ENCODE data around the gene PTCH2. TPM values are rescaled to one million over a fixed set of nuclear protein-coding genes. Genes with fewer than 3 reads are reported as not detected.
"Not testable (repeated sequence)": the region's sequence is repeated elsewhere in the genome, so short reads cannot be mapped to it uniquely, and the experiment has no call there.

Gene PTCH2
- total and polyA plus RNA-seq, 2 donors (not counting 1 experiment from before 2014, with no cell fraction given): 1.3 to 1.7 TPM

DNA sequence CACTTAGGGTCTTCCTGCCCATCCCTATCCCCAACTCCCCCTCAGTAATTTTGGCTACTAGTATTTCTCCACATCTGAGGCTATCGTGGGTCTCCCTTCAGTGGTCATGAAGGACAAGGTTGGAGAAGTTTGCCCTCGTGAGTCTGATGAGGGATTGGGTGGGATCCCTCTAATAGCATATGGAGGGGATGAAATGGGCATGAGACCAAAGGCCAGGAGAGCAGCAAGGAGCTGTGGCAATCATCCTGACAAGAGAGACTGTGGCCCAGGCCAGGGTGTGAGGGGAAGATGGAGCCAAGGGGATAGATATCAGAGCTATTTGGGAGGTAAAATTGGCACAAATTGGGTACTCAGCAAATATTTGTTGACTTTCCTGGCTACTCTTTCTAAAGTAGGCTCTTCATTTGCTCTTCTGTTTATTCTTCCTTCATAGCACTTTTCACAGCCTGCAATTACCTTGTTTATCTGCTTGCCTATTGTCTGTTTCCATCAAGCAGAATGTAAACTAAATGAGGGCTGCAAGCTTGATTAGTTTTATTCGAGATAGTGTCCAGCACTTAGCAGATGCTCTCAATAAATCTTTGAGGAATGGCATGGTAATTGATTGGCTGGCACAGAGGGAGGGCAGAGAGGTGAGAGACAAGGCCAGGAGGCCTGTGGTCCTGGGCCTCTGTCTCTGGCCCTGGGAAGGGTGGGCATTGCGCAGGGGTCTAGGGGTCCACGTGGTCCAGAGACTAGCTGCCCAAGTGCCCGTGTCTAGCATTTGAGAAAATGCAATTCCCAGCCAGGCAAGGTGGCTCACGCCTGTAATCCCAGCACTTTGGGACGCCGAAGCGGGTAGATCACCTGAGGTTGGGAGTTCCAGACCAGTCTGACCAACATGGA is 44.3 kb downstream of the PTCH2 start:
- no peaks in the 10 kb centered on the region for H3K9me3 Mint-ChIP-seq (ENCODE audit: insufficient read depth)
- H2AFZ ChIP-seq (ENCODE audit: insufficient read depth, low read depth, low read length, poor library complexity, severe bottlenecking): peak overlapping the region; percentile 47
- ChIA-PET CTCF (interaction anchor here (0.8 to 4.2 kb wide), 13 partner anchors 8 to 541 kb away, joined by 3 to 70 read pairs (median 4); partner anchors contain the start of genes BEST4, BTBD19, HECTD3 and UROD), POLR2A (interaction anchor here (0.6 to 2.6 kb wide), 2 partner anchors 21 to 121 kb away, joined by 7 to 61 read pairs; no protein-coding TSS in a partner anchor)
- peaks cover 5% of the 10 kb centered on the region for H3K79me2 ChIP-seq (ENCODE audit: control insufficient read depth, insufficient read depth, low read length)
- H3K4me3 ChIP-seq (ENCODE audit: control extremely low read depth in 1 of 5, extremely low read depth in 1 of 5, insufficient read depth in 1 of 5, low read depth in 2 of 5, low read length in 4 of 5): no peak overlapping the region
- intact Hi-C loops (cut with micrococcal nuclease): loop anchor here (2.0 kb wide), 2 partner anchors 24 to 38 kb away; partner anchors contain the start of gene RPS8
- peaks cover 16 to 38% of the 10 kb centered on the region in 2 donors for H3K4me1 ChIP-seq (ENCODE audit: control insufficient read depth in 2 of 2, insufficient read depth in 2 of 2, low read length in 2 of 2)
- H3K9me3 ChIP-seq (ENCODE audit: control extremely low read depth in 1 of 3, control insufficient read depth in 2 of 3, insufficient read depth in 1 of 3, low read length in 2 of 3): no peaks in the 10 kb centered on the region
- H3K27me3 ChIP-seq (replicated peaks in 1 of 4; ENCODE audit: control extremely low read depth in 1 of 4, control insufficient read depth in 3 of 4, insufficient read depth in 4 of 4, low read length in 3 of 4): no peaks in the 10 kb centered on the region
- no peak overlapping the region for H3K4me2 ChIP-seq (replicated peaks; ENCODE audit: low read depth, low read length, poor library complexity, severe bottlenecking)
- ATAC-seq (ENCODE audit: low read depth) (no peak), DNase-seq (no peak)
- 93% methylated on average over 9 of the region's 10 CpGs for WGBS (ENCODE audit: insufficient coverage)
- peaks cover 0 to 10% of the 10 kb centered on the region in 2 experiments for H3K36me3 ChIP-seq (replicated peaks in 1 of 2; ENCODE audit: control extremely low read depth in 1 of 2, control insufficient read depth in 1 of 2, extremely low read depth in 1 of 2, insufficient read depth in 2 of 2, low read length in 1 of 2)
- H3K27me3 Mint-ChIP-seq: no peaks in the 10 kb centered on the region
- no peak for TF ChIP-seq EZH2 (IDR thresholded peaks at IDR 0.05; ENCODE audit: borderline replicate concordance, insufficient read depth, low read depth, low read length, poor library complexity, severe bottlenecking)
- TF ChIP-seq, protein P1, sequence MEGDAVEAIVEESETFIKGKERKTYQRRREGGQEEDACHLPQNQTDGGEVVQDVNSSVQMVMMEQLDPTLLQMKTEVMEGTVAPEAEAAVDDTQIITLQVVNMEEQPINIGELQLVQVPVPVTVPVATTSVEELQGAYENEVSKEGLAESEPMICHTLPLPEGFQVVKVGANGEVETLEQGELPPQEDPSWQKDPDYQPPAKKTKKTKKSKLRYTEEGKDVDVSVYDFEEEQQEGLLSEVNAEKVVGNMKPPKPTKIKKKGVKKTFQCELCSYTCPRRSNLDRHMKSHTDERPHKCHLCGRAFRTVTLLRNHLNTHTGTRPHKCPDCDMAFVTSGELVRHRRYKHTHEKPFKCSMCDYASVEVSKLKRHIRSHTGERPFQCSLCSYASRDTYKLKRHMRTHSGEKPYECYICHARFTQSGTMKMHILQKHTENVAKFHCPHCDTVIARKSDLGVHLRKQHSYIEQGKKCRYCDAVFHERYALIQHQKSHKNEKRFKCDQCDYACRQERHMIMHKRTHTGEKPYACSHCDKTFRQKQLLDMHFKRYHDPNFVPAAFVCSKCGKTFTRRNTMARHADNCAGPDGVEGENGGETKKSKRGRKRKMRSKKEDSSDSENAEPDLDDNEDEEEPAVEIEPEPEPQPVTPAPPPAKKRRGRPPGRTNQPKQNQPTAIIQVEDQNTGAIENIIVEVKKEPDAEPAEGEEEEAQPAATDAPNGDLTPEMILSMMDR (IDR thresholded peaks at IDR 0.05): no peak
- H3K9ac ChIP-seq (ENCODE audit: low read length): no peak overlapping the region
- peaks cover 33% of the 10 kb centered on the region for H3K4me1 Mint-ChIP-seq
- H3K27ac ChIP-seq (ENCODE audit: low read length in 2 of 2): peak overlapping the region in 1 of 2 donors; percentile 60
- H4K20me1 ChIP-seq (ENCODE audit: control insufficient read depth, insufficient read depth, low read length, poor library complexity, severe bottlenecking): no peaks in the 10 kb centered on the region
- H3K27ac Mint-ChIP-seq: peak overlapping the region; percentile 73
- H3K4me3 Mint-ChIP-seq: peak overlapping the region; percentile 37

DNA sequence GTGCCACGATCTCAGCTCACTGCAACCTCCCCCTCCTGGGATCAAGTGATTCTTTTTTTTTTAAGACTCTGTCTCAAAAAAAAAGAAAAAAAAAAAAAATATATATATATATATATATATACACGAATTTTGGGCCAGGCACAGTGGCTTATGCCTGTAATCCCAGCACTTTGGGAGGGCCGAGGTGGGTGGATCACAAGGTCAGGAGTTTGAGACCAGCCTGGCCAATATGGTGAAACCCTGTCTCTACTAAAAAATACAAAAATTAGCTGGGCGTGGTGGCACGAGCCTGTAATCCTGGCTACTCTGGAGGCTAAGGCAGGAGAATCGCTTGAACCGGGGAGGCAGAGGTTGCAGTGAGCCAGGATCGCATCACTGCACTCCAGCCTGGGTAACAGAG is 45.2 kb downstream of the PTCH2 start:
- H3K27me3 Mint-ChIP-seq; H3K4me3 Mint-ChIP-seq; H2AFZ ChIP-seq (ENCODE audit: insufficient read depth, low read depth, low read length, poor library complexity, severe bottlenecking); H3K4me2 ChIP-seq (replicated peaks; ENCODE audit: low read depth, low read length, poor library complexity, severe bottlenecking); H3K27me3 ChIP-seq (replicated peaks in 1 of 4; ENCODE audit: control extremely low read depth in 1 of 4, control insufficient read depth in 3 of 4, insufficient read depth in 4 of 4, low read length in 3 of 4); H3K9me3 ChIP-seq (ENCODE audit: control extremely low read depth in 1 of 3, control insufficient read depth in 2 of 3, insufficient read depth in 1 of 3, low read length in 2 of 3); H3K79me2 ChIP-seq (ENCODE audit: control insufficient read depth, insufficient read depth, low read length); H3K9ac ChIP-seq (ENCODE audit: low read length); H3K36me3 ChIP-seq (replicated peaks in 1 of 2; ENCODE audit: control extremely low read depth in 1 of 2, control insufficient read depth in 1 of 2, extremely low read depth in 1 of 2, insufficient read depth in 2 of 2, low read length in 1 of 2); H3K9me3 Mint-ChIP-seq (ENCODE audit: insufficient read depth); ATAC-seq (ENCODE audit: low read depth); DNase-seq; H4K20me1 ChIP-seq (ENCODE audit: control insufficient read depth, insufficient read depth, low read length, poor library complexity, severe bottlenecking); H3K27ac ChIP-seq (ENCODE audit: low read length in 2 of 2); H3K4me3 ChIP-seq (ENCODE audit: control extremely low read depth in 1 of 5, extremely low read depth in 1 of 5, insufficient read depth in 1 of 5, low read depth in 2 of 5, low read length in 4 of 5): not testable (repeated sequence)
- peaks cover 27% of the 10 kb centered on the region for H3K4me1 Mint-ChIP-seq
- WGBS (ENCODE audit: insufficient coverage): 100% methylated on average over 5 of the region's 8 CpGs
- intact Hi-C loops (cut with micrococcal nuclease): loop anchor here (2.0 kb wide), 2 partner anchors 23 to 39 kb away; partner anchors contain the start of gene RPS8
- ChIA-PET POLR2A (interaction anchor here (1.1 kb wide), 1 partner anchor 17 kb away, joined by 3 read pairs; no protein-coding TSS in a partner anchor), CTCF (interaction anchor here (1.7 to 4.2 kb wide), 3 partner anchors 12 to 502 kb away, joined by 4 to 70 read pairs (median 44); partner anchors contain the start of gene BEST4)
- peaks cover 16 to 36% of the 10 kb centered on the region in 2 donors for H3K4me1 ChIP-seq (ENCODE audit: control insufficient read depth in 2 of 2, insufficient read depth in 2 of 2, low read length in 2 of 2)
- peak overlapping the region; percentile 73 for H3K27ac Mint-ChIP-seq
